GF-D8 (cell line): ENCODE measurements around the gene MEA1.
"Not testable (repeated sequence)": the region's sequence is repeated elsewhere in the genome, so short reads cannot be mapped to it uniquely, and the experiment has no call there.

Experiments used
- DNase-seq: peaks from one replicate; lab custom pipeline; 2025; lab: John Stamatoyannopoulos, UW

Gene MEA1

GRCh38 chr6:43009124-43009523 lies 4.6 kb downstream of the MEA1 start:
- no peak for DNase-seq

DNA sequence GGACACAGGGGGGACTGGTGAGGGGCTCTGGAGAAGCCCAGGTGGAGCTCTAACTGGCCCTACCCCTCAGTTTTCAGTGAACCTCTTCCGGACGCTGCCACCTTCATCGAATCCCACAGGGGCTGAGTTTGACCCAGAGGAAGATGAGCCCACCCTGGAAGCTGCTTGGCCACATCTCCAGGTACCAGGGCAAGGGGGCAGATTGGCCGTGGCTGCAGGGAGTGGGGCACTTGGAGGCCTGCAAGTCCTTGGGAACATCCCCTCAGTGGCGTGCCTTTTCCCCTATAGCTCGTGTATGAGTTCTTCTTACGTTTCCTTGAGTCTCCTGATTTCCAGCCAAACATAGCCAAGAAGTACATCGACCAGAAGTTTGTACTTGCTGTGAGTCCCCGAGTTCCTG lies 6.6 kb downstream of the MEA1 start:
- no peak for DNase-seq

- no peak for DNase-seq
These were observed 7.5 kb downstream of the MEA1 start for GRCh38 chr6:43006251-43006650.

DNA sequence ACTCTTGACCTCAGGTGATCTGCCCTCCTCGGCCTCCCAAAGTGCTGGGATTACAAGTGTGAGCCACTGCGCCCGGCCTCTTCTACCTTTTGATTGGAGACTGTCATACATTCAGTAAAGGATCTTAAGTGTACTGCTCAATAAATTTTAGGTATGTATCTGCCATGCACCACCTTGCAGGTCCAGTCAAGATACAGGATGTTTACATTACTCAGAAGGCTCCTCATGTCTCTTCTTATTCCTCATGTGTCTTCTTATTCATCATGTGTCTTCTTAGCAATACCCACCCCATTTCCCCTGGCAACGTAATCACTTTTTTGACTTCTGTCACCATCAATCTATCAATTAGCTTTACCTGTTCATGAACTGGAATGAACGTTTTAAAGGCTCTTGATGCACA lies 7.9 kb downstream of the MEA1 start:
- no peak for DNase-seq

DNA sequence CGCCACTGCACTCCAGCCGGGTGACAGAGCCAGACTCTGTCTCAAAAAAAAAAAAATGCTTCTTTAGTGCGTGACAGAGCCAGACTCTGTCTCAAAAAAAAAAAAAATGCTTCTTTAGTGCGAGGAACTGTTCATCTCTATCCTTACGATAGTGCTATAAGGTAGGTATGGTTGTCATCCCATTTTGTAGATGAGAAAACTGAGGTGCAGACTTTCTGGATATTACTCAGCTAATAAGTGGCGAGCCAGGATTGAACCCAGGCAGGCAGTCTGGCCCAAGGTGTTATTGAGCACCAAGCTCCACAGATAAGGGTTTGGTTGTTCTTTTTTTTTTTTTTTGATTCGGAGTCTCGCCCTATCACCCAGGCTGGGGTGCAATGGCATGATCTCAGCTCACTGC lies 11.9 kb downstream of the MEA1 start:
- no peak for DNase-seq

GRCh38 chr6:42998205-42998604 lies 15.5 kb downstream of the MEA1 start:
- not testable (repeated sequence) for DNase-seq

- DNase-seq = no peak
These were observed 17.2 kb downstream of the MEA1 start for GRCh38 chr6:42996513-42996912.

DNA sequence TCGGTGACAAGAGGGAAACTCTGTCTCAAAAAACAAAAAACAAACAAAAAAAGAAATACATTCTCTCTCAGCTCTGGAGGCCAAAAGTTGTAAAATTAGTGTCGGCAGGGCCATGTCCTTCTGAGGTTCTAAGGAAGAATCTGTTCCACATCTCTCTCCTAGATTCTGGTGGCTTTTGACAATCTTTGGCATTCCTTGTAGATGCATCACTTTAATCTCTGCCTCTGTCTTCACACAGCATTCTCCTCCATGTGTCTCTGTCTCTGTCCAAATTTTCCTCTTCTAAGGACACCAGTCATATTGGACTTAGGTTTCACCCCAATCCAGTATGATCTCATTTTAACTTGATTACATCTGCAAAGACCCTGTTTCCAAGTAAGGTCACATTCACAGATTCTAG lies 20.3 kb downstream of the MEA1 start:
- no peak for DNase-seq

DNA sequence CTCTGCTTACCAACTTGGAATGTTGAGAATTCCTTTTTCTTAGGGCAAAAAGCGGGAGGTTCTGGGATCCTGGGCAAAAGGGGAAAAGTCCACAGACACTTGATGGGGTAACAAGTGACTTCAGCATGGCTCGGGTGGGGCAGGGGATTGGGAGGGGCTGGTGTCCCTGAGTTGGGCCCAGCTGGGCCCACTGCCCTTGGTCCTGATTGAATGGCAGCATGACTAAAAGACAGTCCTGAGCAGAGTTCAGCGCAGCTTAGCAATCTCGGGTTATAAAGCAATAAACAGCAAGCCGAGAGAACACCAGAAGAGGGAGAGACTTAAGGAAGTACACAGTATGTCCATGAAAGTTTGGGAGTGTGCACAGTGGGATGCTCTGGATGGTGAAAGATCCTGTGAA lies 23.8 kb downstream of the MEA1 start:
- DNase-seq = no peak

GRCh38 chr6:42988486-42989020 lies 25.2 kb downstream of the MEA1 start:
- DNase-seq = no peak

DNA sequence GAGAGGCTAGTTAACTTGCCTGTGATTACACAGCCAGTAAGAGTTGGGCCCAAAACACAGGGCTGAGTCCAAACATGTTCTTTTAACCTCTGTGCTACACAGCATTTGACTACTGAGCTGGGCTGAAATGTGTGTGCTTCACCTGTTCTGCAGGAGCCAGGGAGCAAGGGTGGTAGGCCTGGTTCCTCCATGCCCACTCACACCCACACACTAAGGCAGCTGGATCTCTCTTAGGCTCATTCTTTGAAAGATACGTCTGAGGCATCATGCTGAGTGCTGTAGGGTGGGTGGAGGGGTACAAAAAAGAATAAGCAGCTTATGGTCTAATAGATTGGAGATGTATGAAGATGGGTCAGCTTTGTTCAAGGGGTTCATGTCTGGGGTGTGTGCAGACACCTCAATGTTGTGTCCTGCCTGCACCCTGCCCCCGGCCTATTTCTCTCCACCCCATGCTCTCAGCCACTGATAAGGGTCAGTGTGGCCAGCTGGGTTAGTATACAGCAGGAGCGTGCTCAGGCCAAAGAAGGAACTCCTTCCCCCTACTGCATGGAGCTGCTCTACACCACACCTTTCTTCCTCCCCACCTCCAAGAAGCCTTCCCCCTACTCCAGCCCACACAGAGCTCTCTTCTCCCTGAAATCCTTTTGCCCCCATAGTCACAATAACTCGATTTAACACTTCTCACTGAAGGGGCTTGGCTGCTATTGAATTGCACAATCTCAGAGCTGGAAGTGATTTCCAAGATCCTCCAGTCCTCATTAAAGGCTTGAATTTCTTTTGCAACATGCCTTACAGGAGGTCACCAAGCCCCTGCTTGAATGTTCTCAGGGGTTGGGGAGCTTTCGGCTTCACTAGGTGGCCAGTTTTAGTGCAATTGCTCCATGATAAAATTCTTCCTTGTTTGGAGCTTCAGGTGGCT lies 26.0 kb downstream of the MEA1 start:
- no peak for DNase-seq

GRCh38 chr6:42984924-42985475 lies 28.7 kb downstream of the MEA1 start:
- no peak for DNase-seq

GRCh38 chr6:42984001-42984923 lies 29.5 kb downstream of the MEA1 start, which contains the start of gene PPP2R5D:
Gene PPP2R5D (plus strand): TSS chr6:42984570. CDS start chr6:42984678, 108 bp downstream.
- peak; percentile 98 for DNase-seq

DNA sequence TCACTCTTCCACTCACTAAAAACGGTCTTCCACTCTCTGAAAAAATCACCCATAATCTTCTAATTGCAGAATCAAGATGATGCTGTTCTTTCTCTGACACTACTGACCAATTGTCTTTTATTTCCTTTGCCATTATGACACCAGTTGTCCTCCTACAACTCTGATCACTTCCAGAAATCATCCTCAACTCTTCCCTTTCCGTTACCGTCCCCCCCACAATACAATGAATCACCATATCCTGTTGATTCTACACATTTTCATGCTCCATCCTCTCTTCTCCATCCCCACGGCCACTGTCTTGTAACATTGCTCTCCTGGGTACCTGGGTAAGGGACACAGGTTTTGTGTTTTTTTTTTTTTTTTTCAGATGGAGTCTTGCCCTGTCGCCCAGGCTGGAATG lies 31.9 kb downstream of the MEA1 start:
- no peak for DNase-seq

GRCh38 chr6:42979523-42980177 lies 34.1 kb downstream of the MEA1 start:
- DNase-seq = no peak

- DNase-seq = peak; percentile 85
These were observed 34.8 kb downstream of the MEA1 start, which contains the start of gene PEX6 for GRCh38 chr6:42978839-42979522. Gene PEX6 (minus strand): TSS chr6:42979181. CDS start chr6:42979150, 31 bp downstream.

DNA sequence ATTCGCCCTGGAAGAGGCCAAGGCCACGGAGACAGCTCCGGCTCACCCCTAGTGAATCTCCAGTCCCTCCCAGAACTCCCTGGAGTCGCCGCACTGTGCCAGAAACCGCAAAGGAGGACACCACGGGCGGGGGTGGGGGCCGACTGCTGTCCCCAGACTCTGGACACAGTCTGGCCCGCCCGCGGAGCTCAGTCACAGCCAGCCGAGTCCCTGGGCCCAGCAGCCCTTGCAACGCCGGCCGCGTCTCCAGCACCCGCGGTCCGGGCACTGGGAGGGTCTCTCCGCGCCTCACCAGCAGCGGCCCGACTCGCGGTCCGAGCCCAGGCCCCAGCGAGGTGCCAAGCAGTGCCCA lies 35.3 kb downstream of the MEA1 start:
- no peak for DNase-seq

- no peak for DNase-seq
These were observed 38.7 kb downstream of the MEA1 start for GRCh38 chr6:42974919-42975505.

- DNase-seq = no peak
These were observed 39.8 kb downstream of the MEA1 start for GRCh38 chr6:42973926-42974325.

- DNase-seq = no peak
These were observed 41.9 kb downstream of the MEA1 start for GRCh38 chr6:42971746-42972327.
